ENCODE data around the gene EID3. TPM values are rescaled to one million over a fixed set of nuclear protein-coding genes. Genes with fewer than 3 reads are reported as not detected.

The EID3 gene
- polyA plus RNA-seq, 3 donors = 0.64 to 1.0 (median 0.65) TPM

- DNase-seq = no peak
- Mint-ChIP-seq H3K9me3 (peaks cover 0 to 3% (median 0%) of the 10 kb centered on the region in 7 donors), H3K36me3 (no peaks in the 10 kb centered on the region), H3K4me1 (peaks cover 24% of the 10 kb centered on the region), H3K27me3 (ENCODE audit: low read depth in 3 of 3) (peaks cover 0 to 2% (median 0%) of the 10 kb centered on the region in 3 donors), H3K27ac (no peak overlapping the region), H3K4me3 (no peak overlapping the region)
- no peak overlapping the region for H3K4me3 ChIP-seq (replicated peaks in 1 of 3; ENCODE audit: low read depth in 2 of 3, low read length in 3 of 3)
- no peak overlapping the region for H3K4me2 ChIP-seq (replicated peaks; ENCODE audit: extremely low read depth, low read length, poor library complexity, severe bottlenecking)
- intact Hi-C loops (cut with micrococcal nuclease) = loop anchor here in 1 of 2 donors (10.0 kb wide), 1 partner anchor 147 kb away; the partner anchor contains the start of gene NFYB
- H2AFZ ChIP-seq (ENCODE audit: insufficient read depth, low read depth, low read length, poor library complexity, severe bottlenecking) = no peak overlapping the region
- H4K20me1 ChIP-seq (ENCODE audit: insufficient read depth, low read length) = no peaks in the 10 kb centered on the region
- H3K36me3 ChIP-seq (replicated peaks in 1 of 2; ENCODE audit: control insufficient read depth in 1 of 2, insufficient read depth in 2 of 2, low read length in 2 of 2) = no peaks in the 10 kb centered on the region
- 100% methylated on average over 4 of the region's 5 CpGs for WGBS (ENCODE audit: insufficient coverage)
- no peaks in the 10 kb centered on the region for H3K9me3 ChIP-seq (replicated peaks in 1 of 2; ENCODE audit: control insufficient read depth in 1 of 2, insufficient read depth in 1 of 2, low read length in 2 of 2)
- no peaks in the 10 kb centered on the region for H3K79me2 ChIP-seq (ENCODE audit: insufficient read depth, low read length)
- H3K4me1 ChIP-seq (ENCODE audit: control insufficient read depth in 1 of 2, insufficient read depth in 2 of 2, low read length in 2 of 2) = peaks cover 10 to 17% of the 10 kb centered on the region in 2 donors
- TF ChIP-seq, protein P1, sequence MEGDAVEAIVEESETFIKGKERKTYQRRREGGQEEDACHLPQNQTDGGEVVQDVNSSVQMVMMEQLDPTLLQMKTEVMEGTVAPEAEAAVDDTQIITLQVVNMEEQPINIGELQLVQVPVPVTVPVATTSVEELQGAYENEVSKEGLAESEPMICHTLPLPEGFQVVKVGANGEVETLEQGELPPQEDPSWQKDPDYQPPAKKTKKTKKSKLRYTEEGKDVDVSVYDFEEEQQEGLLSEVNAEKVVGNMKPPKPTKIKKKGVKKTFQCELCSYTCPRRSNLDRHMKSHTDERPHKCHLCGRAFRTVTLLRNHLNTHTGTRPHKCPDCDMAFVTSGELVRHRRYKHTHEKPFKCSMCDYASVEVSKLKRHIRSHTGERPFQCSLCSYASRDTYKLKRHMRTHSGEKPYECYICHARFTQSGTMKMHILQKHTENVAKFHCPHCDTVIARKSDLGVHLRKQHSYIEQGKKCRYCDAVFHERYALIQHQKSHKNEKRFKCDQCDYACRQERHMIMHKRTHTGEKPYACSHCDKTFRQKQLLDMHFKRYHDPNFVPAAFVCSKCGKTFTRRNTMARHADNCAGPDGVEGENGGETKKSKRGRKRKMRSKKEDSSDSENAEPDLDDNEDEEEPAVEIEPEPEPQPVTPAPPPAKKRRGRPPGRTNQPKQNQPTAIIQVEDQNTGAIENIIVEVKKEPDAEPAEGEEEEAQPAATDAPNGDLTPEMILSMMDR (IDR thresholded peaks at IDR 0.05) = no peak
- no peak overlapping the region for H3K27ac ChIP-seq (ENCODE audit: low read depth in 1 of 2, low read length in 2 of 2)
- H3K27me3 ChIP-seq (ENCODE audit: control insufficient read depth in 2 of 2, insufficient read depth in 2 of 2, low read length in 2 of 2) = no peaks in the 10 kb centered on the region
- H3K9ac ChIP-seq (ENCODE audit: insufficient read depth, low read length, poor library complexity, severe bottlenecking) = no peak overlapping the region
Observed at GRCh38 chr12:104281636-104282035, 21.9 kb upstream of the EID3 start.

GRCh38 chr12:104282109-104282508 is 21.4 kb upstream of the EID3 start:
- Histone ChIP-seq H3K4me2 (replicated peaks; ENCODE audit: extremely low read depth, low read length, poor library complexity, severe bottlenecking) (no peak overlapping the region), H4K20me1 (ENCODE audit: insufficient read depth, low read length) (no peaks in the 10 kb centered on the region), H3K27ac (ENCODE audit: low read depth in 1 of 2, low read length in 2 of 2) (no peak overlapping the region), H3K9me3 (replicated peaks in 1 of 2; ENCODE audit: control insufficient read depth in 1 of 2, insufficient read depth in 1 of 2, low read length in 2 of 2) (no peaks in the 10 kb centered on the region), H3K4me3 (replicated peaks in 1 of 3; ENCODE audit: low read depth in 2 of 3, low read length in 3 of 3) (no peak overlapping the region), H3K36me3 (replicated peaks in 1 of 2; ENCODE audit: control insufficient read depth in 1 of 2, insufficient read depth in 2 of 2, low read length in 2 of 2) (no peaks in the 10 kb centered on the region), H3K4me1 (ENCODE audit: control insufficient read depth in 1 of 2, insufficient read depth in 2 of 2, low read length in 2 of 2) (peaks cover 14 to 17% of the 10 kb centered on the region in 2 donors), H3K27me3 (ENCODE audit: control insufficient read depth in 2 of 2, insufficient read depth in 2 of 2, low read length in 2 of 2) (no peaks in the 10 kb centered on the region), H2AFZ (ENCODE audit: insufficient read depth, low read depth, low read length, poor library complexity, severe bottlenecking) (peak overlapping the region; percentile 17), H3K79me2 (ENCODE audit: insufficient read depth, low read length) (no peaks in the 10 kb centered on the region), H3K9ac (ENCODE audit: insufficient read depth, low read length, poor library complexity, severe bottlenecking) (no peak overlapping the region)
- intact Hi-C loops (cut with micrococcal nuclease) = loop anchor here in 1 of 2 donors (10.0 kb wide), 1 partner anchor 147 kb away; the partner anchor contains the start of gene NFYB
- Mint-ChIP-seq H3K27ac (no peak overlapping the region), H3K4me3 (no peak overlapping the region), H3K4me1 (peaks cover 25% of the 10 kb centered on the region), H3K27me3 (ENCODE audit: low read depth in 3 of 3) (peaks cover 0 to 2% (median 0%) of the 10 kb centered on the region in 3 donors), H3K9me3 (peaks cover 0 to 3% (median 0%) of the 10 kb centered on the region in 7 donors), H3K36me3 (no peaks in the 10 kb centered on the region)
- TF ChIP-seq, protein P1 (IDR thresholded peaks at IDR 0.05) = no peak
- DNase-seq = no peak
